ENCODE results near the gene ROR2.

The ROR2 gene

GRCh38 chr9:91583161-91583875 lies 366.7 kb downstream of the ROR2 start:
- Histone ChIP-seq H3K27me3 (replicated peaks; ENCODE audit: control insufficient read depth, insufficient read depth, low read length) (no peaks in the 10 kb centered on the region), H3K9me3 (ENCODE audit: control insufficient read depth, low read length) (no peaks in the 10 kb centered on the region), H3K4me1 (ENCODE audit: control insufficient read depth, insufficient read depth, low read length) (peaks cover 4% of the 10 kb centered on the region), H3K4me3 (ENCODE audit: low read length) (no peak overlapping the region), H3K9ac (ENCODE audit: low read length) (no peak overlapping the region), H3K36me3 (ENCODE audit: control insufficient read depth, insufficient read depth, low read length, severe bottlenecking) (no peaks in the 10 kb centered on the region)
- DNase-seq (ENCODE audit: low read depth), result no peak

GRCh38 chr9:91582181-91582580 lies 367.8 kb downstream of the ROR2 start:
- Histone ChIP-seq H3K4me3 (ENCODE audit: low read length) (no peak overlapping the region), H3K4me1 (ENCODE audit: control insufficient read depth, insufficient read depth, low read length) (peaks cover 7% of the 10 kb centered on the region), H3K27me3 (replicated peaks; ENCODE audit: control insufficient read depth, insufficient read depth, low read length) (no peaks in the 10 kb centered on the region), H3K36me3 (ENCODE audit: control insufficient read depth, insufficient read depth, low read length, severe bottlenecking) (no peaks in the 10 kb centered on the region), H3K9ac (ENCODE audit: low read length) (no peak overlapping the region), H3K9me3 (ENCODE audit: control insufficient read depth, low read length) (no peaks in the 10 kb centered on the region)
- DNase-seq (ENCODE audit: low read depth), result no peak

- peak; percentile 14 for DNase-seq (ENCODE audit: low read depth)
- Histone ChIP-seq H3K4me3 (ENCODE audit: low read length) (no peak overlapping the region), H3K4me1 (ENCODE audit: control insufficient read depth, insufficient read depth, low read length) (peaks cover 7% of the 10 kb centered on the region), H3K9ac (ENCODE audit: low read length) (no peak overlapping the region), H3K9me3 (ENCODE audit: control insufficient read depth, low read length) (no peaks in the 10 kb centered on the region), H3K27me3 (replicated peaks; ENCODE audit: control insufficient read depth, insufficient read depth, low read length) (no peaks in the 10 kb centered on the region), H3K36me3 (ENCODE audit: control insufficient read depth, insufficient read depth, low read length, severe bottlenecking) (no peaks in the 10 kb centered on the region)
These were observed 369.9 kb downstream of the ROR2 start for GRCh38 chr9:91580136-91580535.

- no peak overlapping the region for H3K9ac ChIP-seq (ENCODE audit: low read length)
- no peak overlapping the region for H3K4me3 ChIP-seq (ENCODE audit: low read length)
- H3K4me1 ChIP-seq (ENCODE audit: control insufficient read depth, insufficient read depth, low read length), result peaks cover 7% of the 10 kb centered on the region
- DNase-seq (ENCODE audit: low read depth), result no peak
- no peaks in the 10 kb centered on the region for H3K9me3 ChIP-seq (ENCODE audit: control insufficient read depth, low read length)
- H3K36me3 ChIP-seq (ENCODE audit: control insufficient read depth, insufficient read depth, low read length, severe bottlenecking), result no peaks in the 10 kb centered on the region
- no peaks in the 10 kb centered on the region for H3K27me3 ChIP-seq (replicated peaks; ENCODE audit: control insufficient read depth, insufficient read depth, low read length)
These were observed 371.1 kb downstream of the ROR2 start for GRCh38 chr9:91578911-91579310.

GRCh38 chr9:91577633-91578061 lies 372.4 kb downstream of the ROR2 start:
- H3K9me3 ChIP-seq (ENCODE audit: control insufficient read depth, low read length), result no peaks in the 10 kb centered on the region
- H3K9ac ChIP-seq (ENCODE audit: low read length), result no peak overlapping the region
- H3K27me3 ChIP-seq (replicated peaks; ENCODE audit: control insufficient read depth, insufficient read depth, low read length), result no peaks in the 10 kb centered on the region
- peaks cover 7% of the 10 kb centered on the region for H3K4me1 ChIP-seq (ENCODE audit: control insufficient read depth, insufficient read depth, low read length)
- DNase-seq (ENCODE audit: low read depth), result no peak
- no peaks in the 10 kb centered on the region for H3K36me3 ChIP-seq (ENCODE audit: control insufficient read depth, insufficient read depth, low read length, severe bottlenecking)
- no peak overlapping the region for H3K4me3 ChIP-seq (ENCODE audit: low read length)

GRCh38 chr9:91572811-91573210 lies 377.2 kb downstream of the ROR2 start:
- Histone ChIP-seq H3K27me3 (replicated peaks; ENCODE audit: control insufficient read depth, insufficient read depth, low read length) (no peaks in the 10 kb centered on the region), H3K9ac (ENCODE audit: low read length) (no peak overlapping the region), H3K36me3 (ENCODE audit: control insufficient read depth, insufficient read depth, low read length, severe bottlenecking) (no peaks in the 10 kb centered on the region), H3K4me1 (ENCODE audit: control insufficient read depth, insufficient read depth, low read length) (peaks cover 14% of the 10 kb centered on the region), H3K4me3 (ENCODE audit: low read length) (no peak overlapping the region), H3K9me3 (ENCODE audit: control insufficient read depth, low read length) (peaks cover 17% of the 10 kb centered on the region)
- no peak for DNase-seq (ENCODE audit: low read depth)

GRCh38 chr9:91572044-91572443 lies 378.0 kb downstream of the ROR2 start:
- Histone ChIP-seq H3K4me3 (ENCODE audit: low read length) (no peak overlapping the region), H3K9ac (ENCODE audit: low read length) (no peak overlapping the region), H3K27me3 (replicated peaks; ENCODE audit: control insufficient read depth, insufficient read depth, low read length) (no peaks in the 10 kb centered on the region), H3K9me3 (ENCODE audit: control insufficient read depth, low read length) (peaks cover 17% of the 10 kb centered on the region), H3K36me3 (ENCODE audit: control insufficient read depth, insufficient read depth, low read length, severe bottlenecking) (no peaks in the 10 kb centered on the region), H3K4me1 (ENCODE audit: control insufficient read depth, insufficient read depth, low read length) (peaks cover 14% of the 10 kb centered on the region)
- DNase-seq (ENCODE audit: low read depth), result peak; percentile 88

- H3K4me3 ChIP-seq (ENCODE audit: low read length), result no peak overlapping the region
- DNase-seq (ENCODE audit: low read depth), result peak; percentile 84
These were observed 379.0 kb downstream of the ROR2 start for GRCh38 chr9:91571036-91571435.

GRCh38 chr9:91567642-91568274 lies 382.3 kb downstream of the ROR2 start:
- Histone ChIP-seq H3K9me3 (ENCODE audit: control insufficient read depth, low read length) (peaks cover 17% of the 10 kb centered on the region), H3K27me3 (replicated peaks; ENCODE audit: control insufficient read depth, insufficient read depth, low read length) (no peaks in the 10 kb centered on the region), H3K4me1 (ENCODE audit: control insufficient read depth, insufficient read depth, low read length) (peaks cover 14% of the 10 kb centered on the region), H3K36me3 (ENCODE audit: control insufficient read depth, insufficient read depth, low read length, severe bottlenecking) (no peaks in the 10 kb centered on the region), H3K9ac (ENCODE audit: low read length) (no peak overlapping the region), H3K4me3 (ENCODE audit: low read length) (no peak overlapping the region)
- no peak for DNase-seq (ENCODE audit: low read depth)

More at GRCh38 chr9:91571036-91571435, 379.0 kb downstream of the ROR2 start:
- peaks cover 17% of the 10 kb centered on the region for H3K9me3 ChIP-seq (ENCODE audit: control insufficient read depth, low read length)
- no peaks in the 10 kb centered on the region for H3K27me3 ChIP-seq (replicated peaks; ENCODE audit: control insufficient read depth, insufficient read depth, low read length)
- peaks cover 14% of the 10 kb centered on the region for H3K4me1 ChIP-seq (ENCODE audit: control insufficient read depth, insufficient read depth, low read length)
- H3K36me3 ChIP-seq (ENCODE audit: control insufficient read depth, insufficient read depth, low read length, severe bottlenecking), result no peaks in the 10 kb centered on the region
- no peak overlapping the region for H3K9ac ChIP-seq (ENCODE audit: low read length)

- Histone ChIP-seq H3K36me3 (ENCODE audit: control insufficient read depth, insufficient read depth, low read length, severe bottlenecking) (no peaks in the 10 kb centered on the region), H3K4me1 (ENCODE audit: control insufficient read depth, insufficient read depth, low read length) (peaks cover 17% of the 10 kb centered on the region), H3K27me3 (replicated peaks; ENCODE audit: control insufficient read depth, insufficient read depth, low read length) (no peaks in the 10 kb centered on the region), H3K4me3 (ENCODE audit: low read length) (no peak overlapping the region), H3K9me3 (ENCODE audit: control insufficient read depth, low read length) (peaks cover 12% of the 10 kb centered on the region), H3K9ac (ENCODE audit: low read length) (no peak overlapping the region)
- peak; percentile 33 for DNase-seq (ENCODE audit: low read depth)
These were observed 385.9 kb downstream of the ROR2 start for GRCh38 chr9:91564081-91564670.

- H3K9me3 ChIP-seq (ENCODE audit: control insufficient read depth, low read length), result no peaks in the 10 kb centered on the region
- H3K4me3 ChIP-seq (ENCODE audit: low read length), result no peak overlapping the region
- no peaks in the 10 kb centered on the region for H3K27me3 ChIP-seq (replicated peaks; ENCODE audit: control insufficient read depth, insufficient read depth, low read length)
- no peak overlapping the region for H3K9ac ChIP-seq (ENCODE audit: low read length)
- peak; percentile 63 for DNase-seq (ENCODE audit: low read depth)
- peaks cover 25% of the 10 kb centered on the region for H3K4me1 ChIP-seq (ENCODE audit: control insufficient read depth, insufficient read depth, low read length)
- H3K36me3 ChIP-seq (ENCODE audit: control insufficient read depth, insufficient read depth, low read length, severe bottlenecking), result no peaks in the 10 kb centered on the region
These were observed 387.6 kb downstream of the ROR2 start for GRCh38 chr9:91562416-91562815.

Data from adipocyte (in vitro differentiated cells).